8988T (cell line): Measurements from ENCODE around the gene NDST3.

ENCODE experiments used
- DNase-seq: peaks from one replicate; pipeline ENCODE4 v3.0.0; 2011

The NDST3 gene

GRCh38 chr4:118082182-118082581, 47.9 kb downstream of the NDST3 start:
- DNase-seq = no peak

GRCh38 chr4:118085700-118086099, 51.4 kb downstream of the NDST3 start:
- DNase-seq = no peak

- DNase-seq = no peak
Observed at GRCh38 chr4:118086344-118086743, 52.1 kb downstream of the NDST3 start.

- DNase-seq = no peak
Observed at GRCh38 chr4:118087366-118087765, 53.1 kb downstream of the NDST3 start.

GRCh38 chr4:118099106-118099505, 64.8 kb downstream of the NDST3 start:
- no peak for DNase-seq

- DNase-seq = no peak
Observed at GRCh38 chr4:118102195-118102594, 67.9 kb downstream of the NDST3 start.

GRCh38 chr4:118112117-118113046, 78.1 kb downstream of the NDST3 start:
- no peak for DNase-seq

GRCh38 chr4:118113220-118113619, 78.9 kb downstream of the NDST3 start:
- no peak for DNase-seq

GRCh38 chr4:118114720-118115119, 80.4 kb downstream of the NDST3 start:
- no peak for DNase-seq

- DNase-seq = no peak
Observed at GRCh38 chr4:118120120-118120760, 86.0 kb downstream of the NDST3 start.

GRCh38 chr4:118124997-118125396, 90.7 kb downstream of the NDST3 start:
- no peak for DNase-seq

GRCh38 chr4:118139241-118139640, 105.0 kb downstream of the NDST3 start:
- DNase-seq = no peak

GRCh38 chr4:118141240-118141639, 107.0 kb downstream of the NDST3 start:
- no peak for DNase-seq

- DNase-seq = no peak
Observed at GRCh38 chr4:118154649-118155048, 120.4 kb downstream of the NDST3 start.

- no peak for DNase-seq
Observed at GRCh38 chr4:118155516-118155915, 121.2 kb downstream of the NDST3 start.

GRCh38 chr4:118158763-118159375, 124.6 kb downstream of the NDST3 start:
- no peak for DNase-seq

GRCh38 chr4:118167306-118167705, 133.0 kb downstream of the NDST3 start:
- no peak for DNase-seq

- no peak for DNase-seq
Observed at GRCh38 chr4:118171381-118171780, 137.1 kb downstream of the NDST3 start.

- no peak for DNase-seq
Observed at GRCh38 chr4:118173126-118173525, 138.8 kb downstream of the NDST3 start.

- no peak for DNase-seq
Observed at GRCh38 chr4:118173956-118174725, 139.9 kb downstream of the NDST3 start.

- no peak for DNase-seq
Observed at GRCh38 chr4:118175506-118175905, 141.2 kb downstream of the NDST3 start.

- DNase-seq = no peak
Observed at GRCh38 chr4:118177126-118177525, 142.8 kb downstream of the NDST3 start.

GRCh38 chr4:118180776-118181175, 146.5 kb downstream of the NDST3 start:
- DNase-seq = no peak
